HCT116 (cell line): ENCODE measurements around the gene MLPH. TPM values are rescaled to one million over a fixed set of nuclear protein-coding genes. Genes with fewer than 3 reads are reported as not detected.

ENCODE experiments used
- ATAC-seq: fragments of 200-7000 bp; cut with Tn5 transposase; 2 replicates; pipeline ENCODE4 v1.9.1; 2020; ENCODE audit warnings: mild to moderate bottlenecking, moderate library complexity
- BruUV-seq: library from RNA; stranded (reverse); fragments of 400-500 nt; replicated peaks from 2 replicates; lab custom pipeline; 2021; lab: Mats Ljungman, UMichigan
- CTCF ChIA-PET: fragments of 300-600 bp; sonication (Branson Sonifier 250); formaldehyde crosslinking; loops from one replicate; lab custom pipeline; 2021; ENCODE audit warnings: antibody characterized with exemption; lab: Charles Lee
- POLR2A ChIA-PET: fragments of 300-600, 350-600 bp; sonication (Branson Sonifier 250); formaldehyde crosslinking; loops from one replicate; lab custom pipeline; 2021; ENCODE audit warnings: antibody characterized with exemption; lab: Charles Lee
- RAD21 ChIA-PET, 2 experiments: fragments of 300-600 bp; sonication (Branson Sonifier 250); formaldehyde crosslinking; loops; one replicate each; lab custom pipeline; 2023; ENCODE audit warnings: low total read pairs in 2 of 2; ENCODE audit not compliant: uncharacterized antibody in 2 of 2, unreplicated experiment in 2 of 2, low non-redundant PET in 1 of 2; lab: Charles Lee
- DNase-seq: peaks from one replicate; pipeline ENCODE4 v3.0.0-alpha.2; 2010; ENCODE audit warnings: low read depth, low spot score
- H2AFZ ChIP-seq: fragments of 200-600 bp; shearing (Covaris generic), sonication (generic); 2 replicates; pipeline ENCODE4 v1.6.1; 2017; ENCODE audit warnings: low read depth, mixed run types, mixed read lengths, antibody characterized with exemption, low read length; ENCODE audit not compliant: poor library complexity, severe bottlenecking
- H3K27ac ChIP-seq: 2 replicates; pipeline ENCODE4 v1.5.1; 2012; ENCODE audit warnings: low read depth, low read length
- H3K27me3 ChIP-seq: fragments of 200-600 bp; sonication (generic); 2 replicates; pipeline ENCODE4 v1.6.1; 2016; ENCODE audit warnings: mixed run types, low read length, mixed read lengths; ENCODE audit not compliant: insufficient read depth
- H3K36me3 ChIP-seq, 2 experiments: fragments of 200-500 bp in 1 of 2; fragments of 200-600 bp in 1 of 2; sonication (Bioruptor generic) in 1 of 2; sonication (generic) in 1 of 2; 2 replicates each; pipeline versions ENCODE4 v1.5.1 to v1.6.1; 2014 to 2016; ENCODE audit warnings: low read length in 2 of 2, inconsistent platforms in 1 of 2, mixed read lengths in 1 of 2, mixed run types in 1 of 2; ENCODE audit not compliant: insufficient read depth in 2 of 2, control insufficient read depth in 1 of 2
- H3K4me1 ChIP-seq, 2 experiments: fragments of 200-600 bp in 1 of 2; sonication (generic) in 1 of 2; 2 replicates each; pipeline versions ENCODE4 v1.5.1 to v1.6.1; 2012 to 2017; ENCODE audit warnings: low read length in 2 of 2, inconsistent platforms in 1 of 2, mild to moderate bottlenecking in 1 of 2, mixed read lengths in 1 of 2, mixed run types in 1 of 2, moderate library complexity in 1 of 2; ENCODE audit not compliant: insufficient read depth in 2 of 2, control insufficient read depth in 1 of 2
- H3K4me2 ChIP-seq: fragments of 200-600 bp; sonication (generic); 2 replicates; pipeline ENCODE4 v1.6.1; 2017; ENCODE audit warnings: mixed run types, low read length, mixed read lengths
- H3K4me3 ChIP-seq, 2 experiments: fragments of 200-600 bp in 1 of 2; sonication (generic) in 1 of 2; replicated peaks in 1 of 2; 2 replicates each; pipeline ENCODE4 v1.5.1; 2011 to 2016; ENCODE audit warnings: low read length in 2 of 2, control low read depth in 1 of 2, low read depth in 1 of 2, mild to moderate bottlenecking in 1 of 2, mixed read lengths in 1 of 2, mixed run types in 1 of 2
- H3K79me2 ChIP-seq: fragments of 200-600 bp; sonication (generic); 2 replicates; pipeline ENCODE4 v1.6.1; 2017; ENCODE audit warnings: mild to moderate bottlenecking, mixed run types, low read length, moderate library complexity, mixed read lengths; ENCODE audit not compliant: insufficient read depth
- H3K9ac ChIP-seq: fragments of 200-600 bp; sonication (generic); 2 replicates; pipeline ENCODE4 v1.6.1; 2016; ENCODE audit warnings: low read length, mixed read lengths
- H3K9me2 ChIP-seq: fragments of 200-600 bp; sonication (generic), shearing (Covaris generic); 2 replicates; pipeline ENCODE4 v1.6.1; 2017; ENCODE audit warnings: mixed run types, mild to moderate bottlenecking, moderate library complexity; ENCODE audit not compliant: insufficient read depth
- H3K9me3 ChIP-seq, 2 experiments: fragments of 200-500 bp in 1 of 2; fragments of 200-600 bp in 1 of 2; sonication (Bioruptor generic) in 1 of 2; sonication (generic) in 1 of 2; 2 replicates each; pipeline ENCODE4 v1.6.1; 2014 to 2017; ENCODE audit warnings: low read length in 2 of 2, mixed read lengths in 2 of 2, inconsistent platforms in 1 of 2, low read depth in 1 of 2, mild to moderate bottlenecking in 1 of 2, mixed run types in 1 of 2, moderate library complexity in 1 of 2; ENCODE audit not compliant: control insufficient read depth in 1 of 2, insufficient read depth in 1 of 2
- H4K20me1 ChIP-seq: fragments of 200-600 bp; sonication (generic), shearing (Covaris generic); 2 replicates; pipeline ENCODE4 v1.6.1; 2017; ENCODE audit warnings: mixed run types, mild to moderate bottlenecking, moderate library complexity; ENCODE audit not compliant: insufficient read depth
- FOSL1 ChIP-seq: IDR thresholded peaks from 2 replicates; pipeline ENCODE4 v1.6.1; 2012; ENCODE audit warnings: low read depth
- JUND ChIP-seq: IDR thresholded peaks from 2 replicates; pipeline ENCODE4 v1.6.1; 2012
- REST ChIP-seq: IDR thresholded peaks from 2 replicates; pipeline ENCODE4 v1.6.1; 2012; ENCODE audit warnings: low read depth
- SRF ChIP-seq: IDR thresholded peaks from 2 replicates; pipeline ENCODE4 v1.6.1; 2012; ENCODE audit warnings: low read depth
- YY1 ChIP-seq: IDR thresholded peaks from 2 replicates; pipeline ENCODE4 v1.6.1; 2011; ENCODE audit warnings: low read length, low read depth, moderate library complexity, mild to moderate bottlenecking; ENCODE audit not compliant: insufficient replicate concordance; ENCODE audit errors: extremely low read depth
- intact Hi-C: fragments of 100-400 bp; cut with micrococcal nuclease; formaldehyde crosslinking; loops from 2 replicates; pipeline ENCODE4 v1.10.0; 2022
- total RNA-seq: library from RNA; stranded (reverse); gene quantifications from one replicate; pipeline ENCODE4 v1.2.1, GENCODE V29; 2021; ENCODE audit not compliant: unreplicated experiment

MLPH gene
- total RNA-seq, 1 experiment from 2014 or later: 81.4 TPM

- no peak overlapping the region for H3K27ac ChIP-seq
- no peak overlapping the region for H3K4me2 ChIP-seq
- H3K9me3 ChIP-seq: no peaks in the 10 kb centered on the region
- H3K4me1 ChIP-seq: peaks cover 0 to 6% of the 10 kb centered on the region in 2 experiments; a peak in 2 of 4 replicates
- intact Hi-C loops: loop anchor here (1.0 to 10.0 kb wide), 4 partner anchors 37 to 357 kb away; no protein-coding TSS in a partner anchor
- DNase-seq: no peak
- RAD21 ChIA-PET: interaction anchor here (1.0 to 2.3 kb wide), 4 partner anchors 25 to 60 kb away, joined by 3 to 9 read pairs (median 7); partner anchors contain the start of gene MLPH (in 1 of the 2)
- CTCF ChIA-PET: interaction anchor here (1.1 to 2.5 kb wide), 17 partner anchors 8 to 357 kb away, joined by 3 to 61 read pairs (median 6); partner anchors contain the start of gene MLPH
- no peak for ATAC-seq
- H3K4me3 ChIP-seq: no peak overlapping the region
- no peak overlapping the region for H3K9ac ChIP-seq
- H3K9me2 ChIP-seq: no peaks in the 10 kb centered on the region
- BruUV-seq: no TSS peak
- H2AFZ ChIP-seq: no peak overlapping the region
- H4K20me1 ChIP-seq: peaks cover 9% of the 10 kb centered on the region; the same call in 1 of the 2 replicates
- H3K79me2 ChIP-seq: peaks cover 17% of the 10 kb centered on the region; the same call in 1 of the 2 replicates
- TF ChIP-seq YY1: no peak
- TF ChIP-seq FOSL1: no peak
- no peak for TF ChIP-seq JUND
- TF ChIP-seq SRF: no peak
- TF ChIP-seq REST: no peak
- no peaks in the 10 kb centered on the region for H3K27me3 ChIP-seq
- peaks cover 9 to 47% of the 10 kb centered on the region in 2 experiments; a peak in 3 of 4 replicates for H3K36me3 ChIP-seq
- POLR2A ChIA-PET: interaction anchor here (1.1 kb wide), 1 partner anchor 37 kb away, joined by 3 read pairs; no protein-coding TSS in a partner anchor
These were observed 24.9 kb downstream of the MLPH start for GRCh38 chr2:237511885-237512405.
